Measurements from ENCODE around the gene EPS8.

The EPS8 gene

DNA sequence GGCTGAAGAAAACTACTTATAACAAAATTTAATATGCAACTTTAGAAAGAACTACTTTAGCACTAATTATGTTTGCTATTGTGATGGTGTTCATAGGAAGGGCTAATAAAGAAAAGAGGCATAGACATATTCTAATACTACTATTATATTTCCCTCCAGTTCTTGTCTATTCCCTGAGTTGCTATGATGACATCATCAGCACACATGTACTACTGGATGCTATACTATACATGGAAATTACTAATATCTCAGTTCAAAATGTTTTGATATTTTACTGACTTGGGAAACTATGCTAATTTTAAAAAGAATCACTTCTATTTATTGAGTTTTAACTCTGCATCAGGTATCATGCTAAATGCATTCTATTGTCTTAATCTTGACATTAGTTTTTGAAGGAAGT is 101.6 kb downstream of the EPS8 start:
- DNase-seq (ENCODE audit: low read depth in 1 of 2, low spot score in 1 of 2) = no peak
- no peak for TF ChIP-seq JUND (IDR thresholded peaks at IDR 0.05; ENCODE audit: low read depth)
- in situ Hi-C loops (cut with HindIII; ENCODE audit: low pct_unique_long_range_greater_than_20kb, low sequenced_read_pairs) = no loop called here

DNA sequence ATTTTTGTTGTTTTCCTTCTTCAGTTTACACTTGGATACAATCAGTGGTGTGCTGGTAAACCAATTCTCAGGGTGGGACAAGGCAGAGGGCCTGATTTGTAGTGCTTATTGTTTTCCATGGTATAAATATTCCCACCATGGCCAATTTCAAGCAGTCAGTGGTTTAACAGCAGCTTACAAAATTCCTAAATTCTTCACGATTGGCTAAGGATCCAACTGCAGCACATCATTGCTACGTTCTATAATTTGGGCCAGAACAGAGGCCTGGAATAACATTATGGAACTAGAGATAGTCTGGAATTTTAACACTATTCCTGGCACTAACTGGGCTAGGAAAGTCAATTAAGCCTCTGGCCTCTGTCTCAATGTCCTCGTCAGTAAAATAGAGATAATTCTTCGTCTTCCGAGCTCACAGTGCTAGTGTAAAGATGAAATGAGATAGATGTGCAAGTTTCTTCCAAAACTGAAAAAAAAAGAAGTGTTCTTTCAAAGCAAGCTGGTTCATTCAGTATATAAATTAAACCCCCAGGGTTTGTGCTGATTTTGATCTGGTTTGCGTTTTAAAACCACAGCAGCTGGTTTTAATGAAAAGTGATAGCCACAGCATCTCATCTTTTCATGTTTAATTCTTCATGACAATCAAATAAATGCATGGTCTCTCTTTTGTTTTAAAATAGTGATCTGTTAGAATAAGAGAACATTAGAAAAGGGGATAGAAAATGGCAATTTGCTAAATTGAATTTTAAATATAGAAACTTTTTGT is 104.1 kb downstream of the EPS8 start:
- DNase-seq (ENCODE audit: low read depth in 1 of 2, low spot score in 1 of 2) = no peak
- no peak for TF ChIP-seq JUND (IDR thresholded peaks at IDR 0.05; ENCODE audit: low read depth)
- in situ Hi-C loops (cut with HindIII; ENCODE audit: low pct_unique_long_range_greater_than_20kb, low sequenced_read_pairs) = no loop called here

DNA sequence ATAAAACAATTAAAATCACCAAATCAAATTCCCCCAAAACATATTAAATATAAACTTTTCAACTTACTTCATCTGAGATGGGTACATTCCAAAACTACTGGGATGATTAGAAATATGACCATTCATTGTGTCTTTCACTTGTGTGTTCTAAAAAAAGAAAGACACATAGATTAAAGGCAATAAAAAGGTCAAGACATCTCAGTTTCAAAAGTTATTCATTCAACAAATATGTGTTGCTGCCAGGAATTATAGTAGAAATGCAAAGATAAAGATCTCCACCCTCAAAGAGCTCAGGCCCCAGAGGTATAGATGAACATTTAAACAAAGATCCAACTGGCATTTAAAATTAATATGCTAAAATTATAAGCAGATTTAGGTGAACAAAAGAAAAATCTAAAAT is 106.4 kb downstream of the EPS8 start:
- DNase-seq (ENCODE audit: low read depth in 1 of 2, low spot score in 1 of 2) = no peak
- TF ChIP-seq JUND (IDR thresholded peaks at IDR 0.05; ENCODE audit: low read depth) = no peak
- in situ Hi-C loops (cut with HindIII; ENCODE audit: low pct_unique_long_range_greater_than_20kb, low sequenced_read_pairs) = no loop called here

DNA sequence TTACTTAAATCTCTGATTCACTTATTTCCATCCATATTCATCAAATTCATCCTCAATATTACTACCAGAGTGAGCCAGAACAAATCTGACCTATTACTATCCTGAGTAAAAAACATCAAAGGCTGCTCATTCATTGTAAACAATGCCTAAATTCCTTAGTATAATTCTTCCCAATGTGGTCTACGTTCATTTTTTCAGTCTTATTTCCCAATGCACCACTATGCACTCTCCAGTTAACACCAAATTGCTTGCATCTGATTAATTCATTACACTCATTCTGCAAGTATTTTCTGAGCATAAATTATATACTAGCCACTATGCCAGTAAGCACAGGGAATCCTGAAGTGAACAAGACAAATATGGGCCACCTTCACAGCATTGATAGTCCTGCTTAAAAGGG is 110.0 kb downstream of the EPS8 start:
- no peak for TF ChIP-seq JUND (IDR thresholded peaks at IDR 0.05; ENCODE audit: low read depth)
- in situ Hi-C loops (cut with HindIII; ENCODE audit: low pct_unique_long_range_greater_than_20kb, low sequenced_read_pairs) = no loop called here
- DNase-seq (ENCODE audit: low read depth in 1 of 2, low spot score in 1 of 2) = no peak

DNA sequence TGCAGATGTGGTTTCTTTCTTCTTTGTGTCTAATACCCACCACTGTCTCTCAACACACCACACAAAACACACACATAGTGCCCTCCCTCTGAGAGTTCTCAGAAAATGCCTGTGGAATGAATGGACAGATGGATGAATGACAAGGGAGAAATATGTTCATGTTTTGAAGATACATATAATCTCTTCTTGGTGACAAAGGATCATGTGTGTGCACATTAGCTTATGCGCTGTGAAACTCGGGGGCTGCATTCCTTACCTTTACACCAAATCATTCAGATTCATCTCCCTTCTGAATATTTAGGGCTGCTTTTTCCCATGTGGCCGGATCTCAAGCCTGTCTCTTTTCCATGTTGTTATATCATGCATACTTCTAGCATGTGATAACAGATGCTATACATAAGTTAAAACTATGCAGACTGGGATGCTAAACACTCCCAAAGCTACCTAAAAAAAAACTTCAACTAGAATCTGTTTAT is 111.4 kb downstream of the EPS8 start:
- DNase-seq (ENCODE audit: low read depth in 1 of 2, low spot score in 1 of 2) = no peak
- in situ Hi-C loops (cut with HindIII; ENCODE audit: low pct_unique_long_range_greater_than_20kb, low sequenced_read_pairs) = no loop called here
- no peak for TF ChIP-seq JUND (IDR thresholded peaks at IDR 0.05; ENCODE audit: low read depth)

DNA sequence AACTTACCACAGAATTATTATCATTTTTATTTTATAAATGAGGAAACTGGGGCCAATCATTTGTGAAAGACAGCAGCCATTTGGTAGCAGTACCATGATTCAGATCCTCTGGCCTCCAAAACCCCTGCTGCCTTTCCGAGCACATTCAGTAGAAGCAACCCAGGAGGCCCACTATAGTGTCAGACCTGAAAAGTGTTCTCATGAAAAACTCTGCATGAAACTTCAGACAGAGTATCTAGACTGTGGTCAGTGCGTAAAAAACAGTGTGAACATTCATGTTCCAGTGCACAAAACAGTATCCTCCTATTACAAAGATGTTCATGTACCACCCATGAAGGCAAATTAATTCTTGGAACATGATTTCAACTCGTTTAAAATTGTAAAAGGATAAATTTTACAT is 112.0 kb downstream of the EPS8 start:
- DNase-seq (ENCODE audit: low read depth in 1 of 2, low spot score in 1 of 2) = no peak
- in situ Hi-C loops (cut with HindIII; ENCODE audit: low pct_unique_long_range_greater_than_20kb, low sequenced_read_pairs) = no loop called here
- no peak for TF ChIP-seq JUND (IDR thresholded peaks at IDR 0.05; ENCODE audit: low read depth)

DNA sequence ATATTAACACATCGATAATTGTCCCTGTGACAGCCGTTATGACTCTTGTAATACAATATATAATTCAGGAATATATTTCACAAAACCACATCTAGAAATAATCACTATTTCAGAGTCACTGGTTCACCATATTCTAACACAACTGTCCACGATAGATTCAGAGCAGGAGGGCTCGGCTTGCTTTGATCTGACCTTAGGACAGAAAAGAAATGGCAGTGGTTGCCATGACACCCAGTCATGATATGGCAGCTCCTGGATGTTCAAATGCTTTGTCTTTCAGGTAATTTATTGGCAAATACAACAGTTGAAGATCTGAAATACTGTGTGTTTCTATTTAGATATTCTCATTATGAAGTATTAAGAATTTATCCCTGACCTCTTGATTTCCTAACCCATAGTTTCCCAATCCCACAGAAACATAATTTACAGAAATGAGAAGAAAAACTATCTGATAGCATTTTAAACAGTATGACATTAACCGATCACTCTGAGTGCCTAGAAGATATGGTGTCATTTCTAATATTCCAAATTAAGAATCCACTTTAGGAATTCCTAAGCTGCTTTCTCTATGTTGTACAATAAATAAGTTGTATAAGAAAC is 116.4 kb downstream of the EPS8 start:
- no peak for DNase-seq (ENCODE audit: low read depth in 1 of 2, low spot score in 1 of 2)
- in situ Hi-C loops (cut with HindIII; ENCODE audit: low pct_unique_long_range_greater_than_20kb, low sequenced_read_pairs) = no loop called here

DNA sequence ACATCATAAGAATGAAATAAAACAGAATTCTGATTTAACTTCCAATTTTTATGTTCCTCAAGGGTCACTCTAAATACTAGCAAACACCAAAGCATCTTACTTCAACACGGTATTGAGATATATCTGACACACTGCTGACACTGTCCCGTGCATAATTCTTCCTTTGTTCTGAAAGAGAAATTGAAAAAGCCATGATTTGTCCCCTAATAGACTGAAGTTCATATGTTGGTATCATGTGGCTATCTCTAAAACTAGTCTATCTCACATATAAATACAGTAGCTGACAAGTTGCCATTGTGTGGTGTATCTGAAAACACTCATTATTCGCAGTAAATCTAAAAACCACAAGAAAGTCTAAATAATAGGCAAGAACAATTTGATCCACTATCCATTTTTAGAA is 118.4 kb downstream of the EPS8 start:
- no peak for TF ChIP-seq JUND (IDR thresholded peaks at IDR 0.05; ENCODE audit: low read depth)
- in situ Hi-C loops (cut with HindIII; ENCODE audit: low pct_unique_long_range_greater_than_20kb, low sequenced_read_pairs) = no loop called here
- no peak for DNase-seq (ENCODE audit: low read depth in 1 of 2, low spot score in 1 of 2)

More for the DNA sequence above, 116.4 kb downstream of the EPS8 start:
- TF ChIP-seq JUND (IDR thresholded peaks at IDR 0.05; ENCODE audit: low read depth) = no peak

DNA sequence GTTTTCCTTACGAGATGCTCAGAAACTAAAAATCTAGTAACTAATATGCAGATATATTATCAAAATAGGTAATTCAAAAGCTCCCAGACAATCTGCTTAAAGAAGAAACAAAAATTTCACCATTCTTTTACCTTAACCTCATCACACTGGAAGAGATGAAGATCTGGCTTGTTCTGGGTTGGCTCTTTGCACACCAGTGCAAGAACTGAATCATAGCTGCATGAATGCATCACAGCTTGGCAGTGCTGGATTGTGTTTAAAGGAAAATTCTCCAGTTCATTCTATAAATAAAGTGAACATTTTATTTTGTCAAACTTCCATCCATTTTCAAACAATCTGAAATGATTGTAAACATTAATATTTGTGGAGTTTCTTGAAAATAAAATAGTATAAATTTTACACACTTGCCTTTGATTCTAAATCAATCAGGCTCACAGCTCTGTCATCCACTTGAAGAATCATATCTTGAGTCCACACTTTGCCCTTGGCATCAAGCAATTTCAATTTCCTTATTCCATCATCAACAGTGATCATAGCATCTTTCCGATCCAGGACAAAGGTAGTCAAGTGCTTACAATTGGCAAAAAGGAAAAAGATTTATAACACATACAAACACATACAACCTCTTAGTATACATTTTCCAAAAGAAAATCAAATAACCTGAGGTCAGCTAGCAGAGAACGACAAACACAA is 119.8 kb downstream of the EPS8 start:
- TF ChIP-seq JUND (IDR thresholded peaks at IDR 0.05; ENCODE audit: low read depth) = no peak
- in situ Hi-C loops (cut with HindIII; ENCODE audit: low pct_unique_long_range_greater_than_20kb, low sequenced_read_pairs) = no loop called here
- DNase-seq (ENCODE audit: low read depth in 1 of 2, low spot score in 1 of 2) = no peak

DNA sequence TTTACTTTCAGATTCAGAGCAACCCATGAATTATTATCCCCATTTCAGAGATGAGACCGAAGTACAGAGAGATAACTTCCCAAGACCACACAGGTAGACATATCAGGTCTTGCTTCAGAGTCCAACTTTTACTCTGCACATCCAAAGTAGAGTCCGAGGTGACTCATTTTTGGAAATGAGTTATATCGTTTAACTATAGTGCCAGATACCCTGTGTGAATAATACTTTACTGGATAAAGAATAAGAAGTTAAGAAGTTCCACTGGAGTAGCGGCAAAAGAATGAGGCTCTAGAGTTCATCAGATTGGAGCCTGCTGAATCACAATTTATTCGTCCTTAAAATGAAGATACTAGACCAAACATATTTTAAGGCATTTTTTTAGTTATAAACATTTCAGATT is 124.7 kb downstream of the EPS8 start:
- in situ Hi-C loops (cut with HindIII; ENCODE audit: low pct_unique_long_range_greater_than_20kb, low sequenced_read_pairs) = no loop called here
- TF ChIP-seq JUND (IDR thresholded peaks at IDR 0.05; ENCODE audit: low read depth) = no peak
- DNase-seq (ENCODE audit: low read depth in 1 of 2, low spot score in 1 of 2) = no peak

DNA sequence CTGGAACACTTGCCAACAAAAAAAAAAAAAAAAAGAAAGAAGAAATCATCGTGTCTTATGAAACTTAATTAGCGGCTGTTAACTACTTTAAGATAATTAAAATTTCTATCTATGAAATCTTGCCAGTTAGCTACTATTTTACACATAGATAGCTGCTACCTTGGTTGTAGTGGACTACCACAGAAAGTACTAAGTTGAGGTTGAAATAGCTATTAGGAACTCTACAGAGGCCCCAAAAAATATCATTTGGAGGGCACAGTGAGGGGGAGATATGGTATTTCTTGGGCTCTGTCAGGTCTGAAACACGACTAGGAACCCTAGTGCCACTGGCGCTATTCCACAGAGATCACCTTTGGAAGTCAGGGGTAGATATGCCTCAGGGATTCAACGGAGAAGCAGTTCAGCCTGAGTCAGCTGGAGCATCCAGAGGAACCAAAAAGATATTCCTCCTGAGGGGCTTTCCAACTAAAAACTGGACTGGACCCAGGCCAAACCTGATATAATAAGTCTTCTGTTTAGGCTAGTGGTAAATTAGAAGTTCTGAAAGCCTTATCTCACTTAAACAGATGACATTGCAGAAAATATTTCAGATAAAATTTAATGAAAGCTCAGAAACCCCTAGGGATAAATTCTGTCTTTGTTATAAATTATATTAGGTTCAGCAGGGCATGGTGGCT is 126.1 kb downstream of the EPS8 start:
- no peak for TF ChIP-seq JUND (IDR thresholded peaks at IDR 0.05; ENCODE audit: low read depth)
- no peak for DNase-seq (ENCODE audit: low read depth in 1 of 2, low spot score in 1 of 2)
- in situ Hi-C loops (cut with HindIII; ENCODE audit: low pct_unique_long_range_greater_than_20kb, low sequenced_read_pairs) = no loop called here

DNA sequence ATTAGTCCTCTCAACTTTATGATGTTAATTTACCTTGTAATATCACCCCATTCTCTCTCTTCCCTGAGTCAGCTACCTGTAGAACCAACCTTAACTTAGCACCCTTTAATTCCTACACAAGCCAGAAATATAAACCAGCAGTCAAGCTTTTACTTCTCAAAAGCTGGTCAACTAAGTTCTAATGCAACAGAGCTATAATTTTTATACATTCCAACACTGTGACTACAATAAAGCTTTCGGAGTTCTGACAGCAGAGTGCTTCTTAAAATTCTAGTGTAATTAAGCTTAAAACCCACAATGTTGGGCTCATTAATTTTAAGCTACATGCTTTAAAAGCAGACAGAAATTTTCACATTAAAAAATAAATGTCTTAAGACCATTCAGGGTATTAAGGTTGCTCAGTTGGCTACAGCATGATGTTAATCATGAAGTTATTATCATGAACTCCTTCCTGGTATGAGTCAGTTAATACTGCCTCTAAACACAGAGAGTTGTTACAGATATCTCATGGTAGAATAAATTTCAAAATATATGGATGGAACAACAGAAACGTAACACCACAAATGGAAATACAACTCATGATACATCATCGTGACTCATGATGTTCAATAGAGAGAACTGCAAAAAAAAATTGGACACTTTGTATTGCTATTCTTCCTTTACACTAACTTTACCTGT is 126.7 kb downstream of the EPS8 start:
- DNase-seq (ENCODE audit: low read depth in 1 of 2, low spot score in 1 of 2) = no peak

More for the DNA sequence above, 126.7 kb downstream of the EPS8 start:
- in situ Hi-C loops (cut with HindIII; ENCODE audit: low pct_unique_long_range_greater_than_20kb, low sequenced_read_pairs) = no loop called here
- TF ChIP-seq JUND (IDR thresholded peaks at IDR 0.05; ENCODE audit: low read depth) = no peak

All from T47D (cell line).